ENCODE data around the gene HSD17B12.
"Not testable (repeated sequence)": the region's sequence is repeated elsewhere in the genome, so short reads cannot be mapped to it uniquely, and the experiment has no call there.

Gene HSD17B12

DNA sequence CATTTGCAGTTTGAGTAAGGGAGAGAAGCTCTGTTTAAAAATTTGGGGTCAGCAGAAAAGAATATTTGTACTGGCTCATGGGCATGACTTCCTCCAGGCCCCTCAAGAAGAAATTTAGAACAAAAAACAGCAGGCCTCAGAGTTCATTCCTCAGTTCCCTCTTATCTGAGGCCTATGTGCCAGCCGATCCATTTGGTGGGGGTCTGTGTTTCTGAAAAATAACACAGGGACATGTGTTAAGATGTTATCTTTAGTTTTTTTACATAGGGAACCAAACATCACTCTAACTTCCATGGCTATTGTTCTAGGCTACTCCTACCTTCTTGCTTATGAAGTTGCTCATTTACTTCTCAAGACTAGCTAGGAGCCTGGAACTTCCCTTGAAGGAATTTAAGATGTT, 16.2 kb upstream of the HSD17B12 start:
- no peak for DNase-seq (ENCODE audit: low read depth)
- H3K4me3 ChIP-seq (ENCODE audit: low read depth, low read length): no peak overlapping the region
- no peak for TF ChIP-seq CTCF (IDR thresholded peaks at IDR 0.05; ENCODE audit: control insufficient read depth, extremely low read depth, insufficient read depth)

DNA sequence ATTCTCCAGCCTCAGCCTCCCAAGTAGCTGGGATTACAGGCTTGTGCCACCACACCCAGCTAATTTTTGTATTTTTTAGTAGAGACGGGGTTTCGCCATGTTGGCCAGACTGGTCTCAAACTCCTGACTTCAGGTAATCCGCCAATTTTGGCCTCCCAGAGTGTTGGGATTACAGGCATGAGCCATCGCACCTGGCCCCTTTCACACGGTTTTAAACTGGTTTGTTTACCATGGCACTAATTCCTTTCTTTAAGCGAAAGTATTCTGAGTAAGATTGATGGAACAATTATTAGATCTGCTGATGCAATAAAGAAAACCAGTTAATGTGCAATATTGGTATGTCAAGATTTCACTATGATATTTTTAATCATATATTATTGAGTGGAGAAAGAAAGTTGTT, 9.3 kb upstream of the HSD17B12 start:
- not testable (repeated sequence) for H3K4me3 ChIP-seq (ENCODE audit: low read depth, low read length); DNase-seq (ENCODE audit: low read depth)

GRCh38 chr11:43674560-43674959, 6.0 kb upstream of the HSD17B12 start:
- TF ChIP-seq CTCF (IDR thresholded peaks at IDR 0.05; ENCODE audit: control insufficient read depth, extremely low read depth, insufficient read depth): no peak
- no peak for DNase-seq (ENCODE audit: low read depth)
- no peak overlapping the region for H3K4me3 ChIP-seq (ENCODE audit: low read depth, low read length)

DNA sequence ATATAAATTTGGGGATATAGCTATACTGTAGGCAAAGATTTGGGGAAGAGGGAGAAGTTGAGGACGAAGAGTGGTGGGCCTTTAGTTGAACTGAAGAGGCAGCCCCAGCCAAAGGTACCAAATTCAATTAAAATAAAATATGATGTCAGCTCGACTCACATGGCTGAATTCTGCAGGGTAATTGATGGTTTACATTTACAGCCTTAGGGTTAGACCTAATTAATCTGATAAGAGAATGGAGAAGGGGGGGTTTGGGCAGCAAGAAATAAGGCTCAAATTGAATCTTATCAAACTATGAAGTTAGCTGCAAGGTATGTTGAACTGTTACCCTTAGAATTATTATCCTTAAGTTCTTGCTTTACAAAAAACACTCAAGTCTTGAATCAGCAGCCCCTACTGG, 3.6 kb upstream of the HSD17B12 start:
- no peak overlapping the region for H3K4me3 ChIP-seq (ENCODE audit: low read depth, low read length)
- no peak for DNase-seq (ENCODE audit: low read depth)

DNA sequence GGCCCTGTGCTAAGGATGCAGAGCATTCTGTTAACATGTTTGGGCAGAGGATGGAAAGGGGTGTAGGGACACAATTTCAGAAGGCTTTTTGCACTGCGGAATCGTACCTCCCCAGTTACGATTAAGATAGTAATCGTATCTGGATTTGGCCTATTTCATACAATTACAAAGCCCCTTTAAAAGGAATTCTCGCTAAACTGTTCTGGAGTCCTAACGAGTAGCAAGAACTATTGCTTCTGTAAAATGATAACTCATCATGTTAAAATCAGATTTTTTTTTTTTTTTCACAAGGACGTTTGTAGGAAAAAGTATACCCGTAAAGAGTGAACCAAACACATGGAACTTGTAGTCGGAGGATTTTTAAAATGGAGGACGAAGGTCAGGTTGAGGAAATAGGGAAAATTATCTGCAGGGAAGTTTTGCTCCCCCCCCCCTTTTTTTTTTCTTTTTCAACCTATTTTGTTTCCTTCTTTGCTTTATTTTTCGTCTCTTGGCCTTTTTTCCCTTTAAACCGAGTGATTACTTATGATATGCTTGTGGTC, 934 bp downstream of the HSD17B12 start:
- TF ChIP-seq CTCF (IDR thresholded peaks at IDR 0.05; ENCODE audit: control insufficient read depth, extremely low read depth, insufficient read depth): no peak
- DNase-seq (ENCODE audit: low read depth): no peak
- H3K4me3 ChIP-seq (ENCODE audit: low read depth, low read length): peak overlapping the region; percentile 62

More for the DNA sequence above, 3.6 kb upstream of the HSD17B12 start:
- TF ChIP-seq CTCF (IDR thresholded peaks at IDR 0.05; ENCODE audit: control insufficient read depth, extremely low read depth, insufficient read depth): no peak

DNA sequence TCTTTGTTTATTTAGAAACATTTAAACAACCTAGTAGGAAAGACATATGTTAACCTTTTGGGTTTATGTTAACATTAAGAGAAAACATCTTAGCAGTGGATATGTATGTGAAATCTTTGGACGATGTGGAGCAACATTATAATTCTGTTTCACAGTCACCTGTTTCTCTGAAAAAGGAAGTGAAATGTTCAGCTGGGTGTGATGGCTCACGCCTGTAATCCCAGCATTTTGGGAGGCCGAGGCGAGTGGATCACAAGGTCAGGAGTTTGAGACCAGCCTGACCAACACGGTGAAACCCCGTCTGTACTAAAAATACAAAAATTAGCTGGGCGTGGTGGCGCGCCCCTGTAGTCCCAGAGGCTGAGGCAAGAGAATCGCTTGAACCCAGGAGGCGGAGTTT, 1.5 kb downstream of the HSD17B12 start:
- peak overlapping the region; percentile 62 for H3K4me3 ChIP-seq (ENCODE audit: low read depth, low read length)
- not testable (repeated sequence) for DNase-seq (ENCODE audit: low read depth)

DNA sequence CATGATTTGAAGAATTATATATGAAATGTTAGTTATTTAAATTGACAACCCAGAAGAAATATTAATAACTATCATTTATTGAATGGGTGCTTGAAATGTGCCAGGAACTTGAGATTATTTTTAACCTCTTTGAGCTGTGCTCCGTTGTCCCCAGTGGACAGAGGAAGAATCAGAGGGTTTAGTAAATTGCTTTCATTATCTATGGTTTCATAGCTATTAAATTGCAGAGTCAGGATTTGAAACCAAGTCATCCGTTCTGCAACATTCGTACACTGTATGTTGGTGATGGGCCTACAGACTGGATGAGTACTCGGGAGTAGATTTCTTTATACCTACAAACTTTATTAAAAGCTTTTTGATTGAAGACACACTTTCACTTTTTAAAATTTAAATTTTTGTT, 4.9 kb downstream of the HSD17B12 start:
- no peak overlapping the region for H3K4me3 ChIP-seq (ENCODE audit: low read depth, low read length)
- TF ChIP-seq CTCF (IDR thresholded peaks at IDR 0.05; ENCODE audit: control insufficient read depth, extremely low read depth, insufficient read depth): no peak

DNA sequence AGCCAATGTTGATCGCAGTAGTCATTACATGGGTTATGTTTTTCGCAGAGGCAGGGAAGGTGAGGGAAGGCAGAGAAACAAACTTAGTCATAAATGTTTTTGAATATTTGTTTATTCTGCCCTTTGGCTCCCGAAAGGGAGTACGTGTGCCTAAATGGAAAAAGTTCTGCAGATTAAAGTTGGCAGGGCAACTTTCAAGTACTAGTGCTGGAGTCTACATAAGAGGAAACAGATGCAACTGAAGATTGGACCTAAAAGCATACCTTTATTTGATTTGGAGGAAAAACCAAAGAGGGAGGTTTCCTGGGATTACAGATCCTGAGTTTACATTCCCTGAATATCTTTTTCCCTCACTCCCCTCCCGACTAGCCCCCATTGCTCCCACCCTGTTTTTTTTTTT, 5.7 kb downstream of the HSD17B12 start:
- H3K4me3 ChIP-seq (ENCODE audit: low read depth, low read length): no peak overlapping the region
- no peak for TF ChIP-seq CTCF (IDR thresholded peaks at IDR 0.05; ENCODE audit: control insufficient read depth, extremely low read depth, insufficient read depth)
- DNase-seq (ENCODE audit: low read depth): no peak

More for the DNA sequence above, 4.9 kb downstream of the HSD17B12 start:
- DNase-seq (ENCODE audit: low read depth): no peak

Measured in LNCaP clone FGC (cell line).